HG02623 (cell line): Measurements from ENCODE around the gene MAS1L.
"Not testable (repeated sequence)": the region's sequence is repeated elsewhere in the genome, so short reads cannot be mapped to it uniquely, and the experiment has no call there.

Experiments
- ATAC-seq: cut with Tn5 transposase; IDR thresholded peaks from one replicate; pipeline ENCODE4 v1.9.1; 2021; ENCODE audit warnings: moderate library complexity; ENCODE audit not compliant: unreplicated experiment

MAS1L gene

DNA sequence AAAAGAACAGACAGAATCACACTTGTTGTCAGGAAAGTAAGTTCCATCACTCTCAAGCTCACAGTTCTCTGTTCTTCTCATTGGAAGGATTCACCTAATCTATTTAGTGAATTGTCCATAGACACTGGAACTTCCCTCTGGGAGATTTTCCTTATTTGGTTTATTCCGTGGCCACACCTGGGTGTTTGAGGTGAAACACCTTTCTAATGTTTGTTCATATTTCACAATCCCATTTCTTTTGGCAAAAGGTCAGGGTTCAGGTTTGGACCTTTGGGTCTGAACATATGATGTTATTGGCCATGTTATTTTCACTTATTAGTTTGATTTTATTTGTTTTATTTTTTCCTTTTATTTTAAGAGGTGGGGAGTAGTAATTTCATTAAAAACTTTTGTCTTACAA lies 4.0 kb downstream of the MAS1L start:
- no peak for ATAC-seq

GRCh38 chr6:29483186-29483585 lies 4.6 kb downstream of the MAS1L start:
- ATAC-seq, result no peak

GRCh38 chr6:29479560-29479959 lies 8.2 kb downstream of the MAS1L start:
- no peak for ATAC-seq

GRCh38 chr6:29478740-29479139 lies 9.0 kb downstream of the MAS1L start:
- ATAC-seq, result no peak

GRCh38 chr6:29477923-29478450 lies 9.8 kb downstream of the MAS1L start:
- ATAC-seq, result no peak

DNA sequence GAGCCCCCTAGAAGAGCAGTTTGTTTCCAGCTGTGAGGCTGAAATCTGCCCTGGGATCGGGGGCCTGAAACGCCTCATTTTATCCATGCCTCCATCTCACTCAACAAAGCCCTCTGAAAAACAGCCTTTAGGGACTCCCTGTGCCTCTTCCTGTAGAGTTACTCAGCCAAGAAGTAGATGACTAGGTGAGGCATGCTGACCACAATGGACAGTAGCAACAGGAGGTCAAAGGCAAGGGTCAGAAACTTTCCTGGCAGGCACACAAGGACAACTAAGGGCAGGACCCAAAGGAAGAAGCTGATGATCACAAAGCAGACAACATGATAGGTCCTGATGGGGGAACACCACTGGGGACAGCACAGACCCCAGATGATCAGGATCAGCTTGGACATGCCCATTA lies 12.8 kb downstream of the MAS1L start:
- no peak for ATAC-seq

- no peak for ATAC-seq
Measured at GRCh38 chr6:29466241-29466640, 21.5 kb downstream of the MAS1L start.

DNA sequence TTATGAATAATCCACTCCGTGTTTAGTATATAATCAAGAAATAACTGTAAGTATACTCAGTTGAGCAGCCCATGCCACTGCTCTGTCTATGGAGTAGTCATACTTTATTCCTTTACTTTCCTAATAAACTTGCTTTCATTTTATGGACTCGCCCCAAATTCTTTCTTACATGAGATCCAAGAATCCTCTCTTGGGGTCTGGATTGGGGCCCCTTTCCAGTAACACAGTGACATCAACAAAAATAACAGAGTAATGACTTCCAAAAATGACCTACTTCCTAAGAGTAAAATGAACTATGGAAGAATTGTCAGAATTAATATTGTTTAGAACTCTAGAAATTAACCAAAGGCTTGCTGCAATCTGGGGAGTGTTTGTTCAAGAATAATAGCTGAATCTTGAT lies 22.0 kb downstream of the MAS1L start:
- no peak for ATAC-seq

- no peak for ATAC-seq
Measured at GRCh38 chr6:29465279-29465678, 22.5 kb downstream of the MAS1L start.

DNA sequence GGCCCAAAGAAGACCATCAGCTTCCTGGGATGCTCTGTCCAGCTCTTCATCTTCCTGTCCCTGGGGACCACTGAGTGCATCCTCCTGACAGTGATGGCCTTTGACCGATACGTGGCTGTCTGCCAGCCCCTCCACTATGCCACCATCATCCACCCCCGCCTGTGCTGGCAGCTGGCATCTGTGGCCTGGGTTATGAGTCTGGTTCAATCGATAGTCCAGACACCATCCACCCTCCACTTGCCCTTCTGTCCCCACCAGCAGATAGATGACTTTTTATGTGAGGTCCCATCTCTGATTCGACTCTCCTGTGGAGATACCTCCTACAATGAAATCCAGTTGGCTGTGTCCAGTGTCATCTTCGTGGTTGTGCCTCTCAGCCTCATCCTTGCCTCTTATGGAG lies 25.7 kb downstream of the MAS1L start:
- ATAC-seq, result no peak

DNA sequence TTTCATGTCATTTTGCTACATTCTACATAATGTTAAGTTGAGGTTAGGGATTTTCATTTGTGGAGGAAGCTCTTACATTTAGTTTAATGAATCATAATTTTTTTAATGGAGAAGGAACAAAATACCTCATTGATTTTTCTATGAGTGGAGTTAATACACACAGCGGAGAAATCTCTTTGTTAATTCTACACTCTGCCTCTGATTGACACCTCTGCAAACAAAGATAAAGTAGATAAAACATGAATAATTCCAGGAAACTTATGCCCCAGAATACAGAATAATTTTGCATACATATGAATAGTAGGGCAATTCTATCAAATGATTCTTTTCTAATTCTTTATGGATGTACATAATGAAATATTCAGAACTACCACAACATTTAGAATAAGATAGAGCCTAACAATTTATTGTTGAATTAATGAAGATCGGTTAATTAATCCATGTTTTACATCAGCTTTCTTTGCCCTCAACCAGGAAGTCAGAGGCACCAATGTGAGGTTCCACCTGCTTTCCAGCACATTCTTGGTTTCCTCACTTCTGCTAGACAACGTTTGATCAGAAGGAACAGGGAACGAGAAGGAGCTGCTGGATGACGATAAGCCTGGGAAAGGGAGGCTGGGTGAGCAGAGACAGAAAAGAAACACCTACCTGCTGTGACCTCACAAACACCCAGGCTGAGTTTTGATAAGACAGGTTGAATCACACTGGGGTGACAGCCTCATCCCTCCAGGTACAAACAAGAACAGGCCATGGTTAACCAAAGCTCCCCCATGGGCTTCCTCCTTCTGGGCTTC lies 26.5 kb downstream of the MAS1L start:
- ATAC-seq, result no peak

DNA sequence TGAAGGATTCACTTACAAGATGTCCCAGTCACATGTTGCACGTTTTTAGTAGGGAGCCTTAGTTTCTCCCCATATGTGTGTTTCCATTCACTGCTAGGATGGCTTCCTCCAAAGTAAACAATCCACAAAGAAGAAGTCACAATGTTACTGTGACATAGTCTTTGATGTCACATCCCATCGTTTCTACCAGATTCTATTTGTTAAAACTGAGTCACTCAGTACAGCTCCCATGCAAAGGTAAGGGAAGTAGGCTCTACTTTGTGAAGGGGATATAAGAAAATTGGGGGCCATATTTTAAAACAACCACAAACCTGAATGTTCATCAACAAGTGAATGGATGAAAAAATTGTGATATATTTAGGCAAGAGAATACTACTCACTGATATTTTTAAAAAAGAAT lies 30.8 kb downstream of the MAS1L start, which contains the start of the genes OR11A1 and OR2H1:
Gene OR11A1, minus strand, starts transcription at position 101 of the 400 bp plus-strand sequence. CDS start 29,430 bp downstream, outside the sequence.
Gene OR2H1, plus strand, starts transcription at position 185 of the 400 bp plus-strand sequence. CDS start 4,615 bp downstream, outside the sequence.
- no peak for ATAC-seq

GRCh38 chr6:29451471-29452193 lies 36.1 kb downstream of the MAS1L start:
- ATAC-seq, result no peak

DNA sequence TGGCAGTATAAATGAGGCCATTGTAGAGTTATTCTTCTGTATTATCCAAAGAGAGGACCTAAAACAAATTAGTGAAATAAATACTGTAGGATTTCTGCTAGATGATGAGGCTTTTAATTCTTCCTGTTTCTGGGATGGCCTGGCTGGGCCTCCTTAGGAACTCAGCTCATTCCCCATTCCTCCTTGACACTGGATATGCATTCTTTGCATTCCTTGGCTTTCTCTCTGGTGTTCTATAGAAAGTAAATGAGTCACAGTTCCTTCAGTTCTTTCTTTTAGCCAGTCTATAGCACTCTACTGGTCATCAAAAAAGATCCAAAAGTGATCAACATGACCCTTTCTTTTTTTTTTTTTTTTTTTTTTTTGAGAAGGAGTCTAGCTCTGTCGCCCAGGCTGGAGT lies 40.1 kb downstream of the MAS1L start:
- ATAC-seq, result no peak

GRCh38 chr6:29444031-29444430 lies 43.7 kb downstream of the MAS1L start:
- ATAC-seq, result not testable (repeated sequence)

- no peak for ATAC-seq
Measured at GRCh38 chr6:29442719-29443118, 45.0 kb downstream of the MAS1L start.

DNA sequence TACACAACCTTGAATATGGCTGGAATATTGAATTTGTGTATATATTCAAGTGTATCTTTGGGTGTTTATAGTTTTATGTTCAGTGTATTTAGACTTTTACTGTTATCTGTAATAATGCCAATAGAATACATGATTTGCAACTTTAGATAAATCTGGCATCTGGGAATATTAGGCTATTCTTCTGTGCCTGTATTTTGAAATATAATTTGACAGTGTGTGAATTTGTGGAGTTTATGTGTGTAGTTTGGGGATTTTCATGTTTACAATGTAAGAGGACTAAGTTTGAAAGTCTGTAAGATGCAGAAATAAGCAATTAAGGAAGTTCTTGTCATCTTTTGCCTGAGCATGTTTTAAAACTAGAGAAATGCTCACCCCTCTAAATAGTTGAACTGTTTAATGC lies 48.8 kb downstream of the MAS1L start, which contains the start of gene OR10C1:
Gene OR10C1, plus strand, starts transcription at position 301 of the 400 bp plus-strand sequence. CDS start 710 bp downstream, outside the sequence.
- no peak for ATAC-seq

- ATAC-seq, result not testable (repeated sequence)
Measured at GRCh38 chr6:29436730-29437129, 51.0 kb downstream of the MAS1L start.
